Lung (tissue), 12 donors: ENCODE data around the gene AUTS2. TPM values are rescaled to one million over a fixed set of nuclear protein-coding genes. Genes with fewer than 3 reads are reported as not detected.

Experiments used
- ATAC-seq: fragments of 200-7000 bp; cut with Tn5 transposase; one replicate; pipeline ENCODE4 v1.9.1; 2020; ENCODE audit warnings: moderate number of reproducible peaks; ENCODE audit not compliant: insufficient read depth, low FRiP score
- DNase-seq, 3 donors: peaks; one replicate each; pipeline ENCODE4 v3.0.0-alpha.2; 2013 to 2017
- H3K27ac ChIP-seq, 2 donors: one replicate each; pipeline ENCODE4 v1.5.1; 2013; ENCODE audit warnings: mild to moderate bottlenecking in 2 of 2, moderate library complexity in 2 of 2, control low read depth in 1 of 2, inconsistent platforms in 1 of 2, low read depth in 1 of 2, low read length in 1 of 2
- H3K27me3 ChIP-seq, 3 donors: one replicate each; pipeline ENCODE4 v1.5.1; 2013; ENCODE audit warnings: low read length in 2 of 3; ENCODE audit not compliant: control insufficient read depth in 3 of 3, insufficient read depth in 3 of 3
- H3K36me3 ChIP-seq, 4 donors: one replicate each; pipeline ENCODE4 v1.5.1; 2013; ENCODE audit warnings: low read length in 4 of 4, mild to moderate bottlenecking in 1 of 4, moderate library complexity in 1 of 4; ENCODE audit not compliant: control insufficient read depth in 4 of 4, insufficient read depth in 4 of 4
- H3K4me1 ChIP-seq, 5 donors: one replicate each; pipeline ENCODE4 v1.5.1; 2013; ENCODE audit warnings: low read length in 5 of 5, mild to moderate bottlenecking in 2 of 5, moderate library complexity in 1 of 5; ENCODE audit not compliant: control insufficient read depth in 5 of 5, insufficient read depth in 5 of 5
- H3K4me3 ChIP-seq: one replicate; pipeline ENCODE4 v1.5.1; 2013; ENCODE audit warnings: mild to moderate bottlenecking, control low read depth, moderate library complexity
- H3K9ac ChIP-seq, 2 donors: one replicate each; pipeline ENCODE4 v1.5.1; 2013; ENCODE audit warnings: low read length in 2 of 2, control low read depth in 1 of 2; ENCODE audit not compliant: insufficient read depth in 1 of 2
- H3K9me3 ChIP-seq, 4 donors: one replicate each; pipeline ENCODE4 v1.5.1; 2013; ENCODE audit warnings: low read length in 3 of 4, mild to moderate bottlenecking in 1 of 4, moderate library complexity in 1 of 4; ENCODE audit not compliant: control insufficient read depth in 4 of 4, insufficient read depth in 3 of 4
- WGBS, 2 donors: extraction: QIAGEN DNeasy Blood & Tissue Kit; methylation state at CpG; one replicate each; pipeline ENCODE4 v1.1.7; 2013; 5-methylcytosine and 5-hydroxymethylcytosine counted together
- polyA plus RNA-seq, 2 donors: library from polyadenylated mRNA; stranded (reverse); fragments of 200-250 nt; gene quantifications; one replicate each; pipeline ENCODE4 v1.2.1, GENCODE V29; 2013
- total RNA-seq, 2 donors: library from RNA; depleted of rRNA in 1 of 2; stranded (reverse); fragments of >200 nt in 1 of 2; gene quantifications; one replicate each; pipeline ENCODE4 v1.2.1, GENCODE V29; 2014 to 2021
- TF ChIP-seq, protein P1 (sequence below): IDR thresholded peaks from 2 replicates; pipeline ENCODE4 v1.5.1; 2012; ENCODE audit warnings: mild to moderate bottlenecking; ENCODE audit errors: control extremely low read depth, extremely low read depth
- donor health status: control.
- donor health status: control.
- donor health status: Bipolar disorder and iron deficiency.
- donor health status: healthy.
- donor health status: DM: yes; HTN: yes; CAD: no.

AUTS2 gene
- total and polyA plus RNA-seq, 4 donors = 11.8 to 115 (median 40.6) TPM

DNA sequence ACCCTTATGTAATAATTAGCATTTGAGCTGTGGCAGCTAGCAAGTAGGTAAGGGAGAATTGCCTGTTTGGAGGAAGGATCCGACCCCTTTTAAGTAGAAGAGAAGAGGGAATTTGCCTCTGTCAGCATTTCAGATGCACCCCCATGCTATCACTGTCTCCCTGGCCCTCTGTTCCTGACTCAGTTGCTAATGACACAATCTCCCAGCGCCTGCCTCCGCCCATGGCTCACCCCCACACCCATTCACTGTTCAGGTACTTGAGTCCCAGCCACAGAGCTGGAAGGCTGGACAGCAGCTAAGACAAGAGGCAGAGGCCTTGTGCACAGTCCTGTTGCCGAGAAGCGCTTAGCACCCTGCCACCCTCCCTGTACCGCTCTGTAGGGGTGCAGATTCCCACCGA lies 1021.4 kb downstream of the AUTS2 start:
- Histone ChIP-seq H3K27me3 (no peaks in the 10 kb centered on the region), H3K4me3 (no peak overlapping the region), H3K9me3 (no peaks in the 10 kb centered on the region), H3K9ac (no peak overlapping the region), H3K36me3 (no peaks in the 10 kb centered on the region), H3K4me1 (peaks cover 0 to 9% (median 0%) of the 10 kb centered on the region in 5 donors), H3K27ac (no peak overlapping the region)
- WGBS, 2 donors = 92 to 95% methylated on average over 7 of the region's 7 CpGs
- TF ChIP-seq, protein P1, sequence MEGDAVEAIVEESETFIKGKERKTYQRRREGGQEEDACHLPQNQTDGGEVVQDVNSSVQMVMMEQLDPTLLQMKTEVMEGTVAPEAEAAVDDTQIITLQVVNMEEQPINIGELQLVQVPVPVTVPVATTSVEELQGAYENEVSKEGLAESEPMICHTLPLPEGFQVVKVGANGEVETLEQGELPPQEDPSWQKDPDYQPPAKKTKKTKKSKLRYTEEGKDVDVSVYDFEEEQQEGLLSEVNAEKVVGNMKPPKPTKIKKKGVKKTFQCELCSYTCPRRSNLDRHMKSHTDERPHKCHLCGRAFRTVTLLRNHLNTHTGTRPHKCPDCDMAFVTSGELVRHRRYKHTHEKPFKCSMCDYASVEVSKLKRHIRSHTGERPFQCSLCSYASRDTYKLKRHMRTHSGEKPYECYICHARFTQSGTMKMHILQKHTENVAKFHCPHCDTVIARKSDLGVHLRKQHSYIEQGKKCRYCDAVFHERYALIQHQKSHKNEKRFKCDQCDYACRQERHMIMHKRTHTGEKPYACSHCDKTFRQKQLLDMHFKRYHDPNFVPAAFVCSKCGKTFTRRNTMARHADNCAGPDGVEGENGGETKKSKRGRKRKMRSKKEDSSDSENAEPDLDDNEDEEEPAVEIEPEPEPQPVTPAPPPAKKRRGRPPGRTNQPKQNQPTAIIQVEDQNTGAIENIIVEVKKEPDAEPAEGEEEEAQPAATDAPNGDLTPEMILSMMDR = no peak
- no peak for ATAC-seq
- DNase-seq = no peak

DNA sequence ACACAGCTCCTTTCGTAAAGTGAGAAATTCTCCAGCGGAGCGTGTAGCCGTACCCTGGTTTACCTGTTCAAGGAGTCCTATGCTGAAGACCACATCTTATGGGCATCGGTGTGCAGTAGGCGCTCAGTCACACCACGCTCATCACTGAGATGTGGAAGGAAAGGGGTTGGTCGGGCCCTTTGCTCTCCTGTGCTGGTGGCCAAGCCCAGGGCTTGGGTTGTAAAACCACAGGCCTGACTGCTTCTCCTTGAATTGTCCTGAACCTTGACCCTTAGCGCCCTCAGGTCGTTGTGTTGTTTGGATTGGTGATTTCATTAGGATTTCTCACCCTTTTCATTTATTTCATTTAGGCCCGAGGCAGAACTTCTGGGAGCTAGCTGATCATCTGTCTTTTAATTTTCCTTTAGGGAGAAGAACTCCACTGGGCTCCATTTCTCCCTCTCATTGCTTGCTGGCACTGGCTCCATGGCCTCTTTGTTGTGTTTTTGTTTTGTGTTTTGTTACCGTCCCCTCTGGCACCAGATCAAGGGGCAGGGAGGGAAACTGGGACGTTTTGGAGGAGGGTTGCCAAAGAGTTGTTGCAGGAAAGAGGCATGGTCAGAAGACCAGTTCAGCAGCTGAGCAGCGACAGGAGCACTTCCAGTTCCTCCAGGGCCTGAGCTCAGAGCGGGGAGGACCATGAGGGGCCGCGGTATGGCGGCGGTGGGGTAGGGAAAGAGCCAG lies 1022.2 kb downstream of the AUTS2 start:
- peak; percentile 42 to 73 (median 67) for DNase-seq
- Histone ChIP-seq H3K27me3 (no peaks in the 10 kb centered on the region), H3K27ac (no peak overlapping the region), H3K36me3 (no peaks in the 10 kb centered on the region), H3K4me3 (no peak overlapping the region), H3K4me1 (peaks cover 0 to 8% (median 0%) of the 10 kb centered on the region in 5 donors), H3K9ac (no peak overlapping the region), H3K9me3 (no peaks in the 10 kb centered on the region)
- WGBS, 2 donors = 78 to 82% methylated on average over 19 of the region's 19 CpGs
- no peak for ATAC-seq
- TF ChIP-seq, protein P1 = no peak

DNA sequence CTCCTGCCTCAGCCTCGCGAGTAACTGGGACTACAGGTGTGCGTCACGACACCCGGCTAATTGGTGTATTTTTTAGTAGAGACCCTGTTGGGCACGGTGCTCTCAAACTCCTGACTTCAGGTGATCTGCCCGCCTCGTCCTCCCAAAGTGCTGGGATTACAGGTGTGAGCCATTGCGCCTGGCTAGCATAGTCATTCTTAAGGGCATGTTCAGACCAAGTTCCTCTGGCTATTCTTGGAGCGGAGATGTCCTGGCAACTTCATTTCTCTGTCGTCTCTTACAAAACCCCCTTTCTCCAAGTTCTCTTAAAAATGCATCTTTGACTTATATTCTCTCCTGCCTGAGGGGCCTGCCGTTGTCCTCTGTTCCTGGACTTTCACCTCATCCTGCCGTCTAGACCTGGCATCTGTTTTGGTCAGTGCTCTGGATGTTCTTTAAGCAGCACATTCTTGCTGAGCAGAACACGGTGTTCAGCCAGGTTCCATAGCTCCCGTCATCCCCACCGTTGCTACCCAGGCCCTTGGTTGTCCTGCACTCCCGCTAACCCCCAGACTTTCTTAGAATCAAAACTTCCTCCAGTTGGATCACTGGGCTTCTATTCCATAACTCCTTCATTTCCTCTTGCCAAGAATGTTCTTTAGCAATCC lies 1023.8 kb downstream of the AUTS2 start:
- Histone ChIP-seq H3K27me3 (no peaks in the 10 kb centered on the region), H3K4me1 (peaks cover 0 to 8% (median 2%) of the 10 kb centered on the region in 5 donors), H3K4me3 (no peak overlapping the region), H3K36me3 (no peaks in the 10 kb centered on the region), H3K9me3 (no peaks in the 10 kb centered on the region), H3K9ac (no peak overlapping the region), H3K27ac (no peak overlapping the region)
- TF ChIP-seq, protein P1 = no peak
- DNase-seq (no peak), ATAC-seq (no peak)
- WGBS, 2 donors = 92 to 93% methylated on average over 17 of the region's 17 CpGs
